GM19468 (cell line): ENCODE measurements around the gene KCNH8.

Experiments used
- ATAC-seq: cut with Tn5 transposase; IDR thresholded peaks from one replicate; pipeline ENCODE4 v1.9.1; 2021; ENCODE audit warnings: mild to moderate bottlenecking, moderate library complexity, moderate number of reproducible peaks; ENCODE audit not compliant: unreplicated experiment; ENCODE audit errors: extremely low read depth

Gene KCNH8

DNA sequence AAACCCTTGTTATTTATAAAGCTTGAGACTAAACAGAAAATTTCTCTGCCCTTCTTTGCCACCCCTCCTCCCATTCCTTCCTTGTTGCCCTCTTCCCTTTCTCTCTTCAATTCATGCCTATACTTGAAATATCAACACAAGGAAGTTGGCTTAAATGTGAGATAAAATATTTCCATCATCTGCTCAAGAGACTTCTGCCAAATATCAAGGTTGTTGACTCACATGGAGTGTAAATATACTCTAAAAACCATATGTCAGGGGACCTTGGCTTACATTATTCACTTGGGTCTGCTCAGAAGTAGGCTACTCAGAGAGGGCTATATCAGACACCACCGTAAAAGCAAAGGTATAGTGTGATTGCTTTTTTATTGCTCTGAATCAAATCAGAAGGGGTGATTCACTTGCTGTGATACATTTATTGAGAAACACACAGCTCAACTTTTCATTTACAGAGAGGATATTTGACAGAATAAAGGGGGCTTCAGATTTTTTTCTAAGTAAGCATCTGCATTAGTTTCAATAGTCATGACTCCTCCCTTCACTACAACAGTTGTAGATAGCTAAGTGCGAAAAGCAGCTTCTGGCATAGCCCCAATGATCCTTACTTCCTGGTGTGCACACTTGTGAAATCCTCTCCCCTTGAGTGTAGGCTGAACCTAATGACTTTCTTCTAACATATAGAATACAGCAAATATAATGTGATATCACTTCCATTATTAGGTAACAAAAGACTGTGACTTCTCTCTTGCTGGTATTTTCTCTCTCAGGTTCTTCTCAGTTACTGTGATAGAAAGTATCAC, 399.6 kb downstream of the KCNH8 start:
- ATAC-seq, result no peak

GRCh38 chr3:19559724-19560442, 411.6 kb downstream of the KCNH8 start:
- ATAC-seq, result peak; percentile 97

GRCh38 chr3:19573644-19574043, 425.3 kb downstream of the KCNH8 start:
- ATAC-seq, result no peak

GRCh38 chr3:19574268-19574667, 426.0 kb downstream of the KCNH8 start:
- no peak for ATAC-seq

- no peak for ATAC-seq
Observed at GRCh38 chr3:19576343-19576742, 428.0 kb downstream of the KCNH8 start.
